Activated CD4-positive, CD25-positive, alpha-beta regulatory T cell treated with anti-CD3 and anti-CD28 coated beads, Interleukin-2, amount 50 U/mL, for 72 hours (primary cell): ENCODE results near the gene PPP1R13B.

Experiments used
- DNase-seq: peaks from one replicate; pipeline ENCODE4 v3.0.0; 2021

The PPP1R13B gene

GRCh38 chr14:103880348-103881267, 33.2 kb upstream of the PPP1R13B start:
- DNase-seq, result no peak

DNA sequence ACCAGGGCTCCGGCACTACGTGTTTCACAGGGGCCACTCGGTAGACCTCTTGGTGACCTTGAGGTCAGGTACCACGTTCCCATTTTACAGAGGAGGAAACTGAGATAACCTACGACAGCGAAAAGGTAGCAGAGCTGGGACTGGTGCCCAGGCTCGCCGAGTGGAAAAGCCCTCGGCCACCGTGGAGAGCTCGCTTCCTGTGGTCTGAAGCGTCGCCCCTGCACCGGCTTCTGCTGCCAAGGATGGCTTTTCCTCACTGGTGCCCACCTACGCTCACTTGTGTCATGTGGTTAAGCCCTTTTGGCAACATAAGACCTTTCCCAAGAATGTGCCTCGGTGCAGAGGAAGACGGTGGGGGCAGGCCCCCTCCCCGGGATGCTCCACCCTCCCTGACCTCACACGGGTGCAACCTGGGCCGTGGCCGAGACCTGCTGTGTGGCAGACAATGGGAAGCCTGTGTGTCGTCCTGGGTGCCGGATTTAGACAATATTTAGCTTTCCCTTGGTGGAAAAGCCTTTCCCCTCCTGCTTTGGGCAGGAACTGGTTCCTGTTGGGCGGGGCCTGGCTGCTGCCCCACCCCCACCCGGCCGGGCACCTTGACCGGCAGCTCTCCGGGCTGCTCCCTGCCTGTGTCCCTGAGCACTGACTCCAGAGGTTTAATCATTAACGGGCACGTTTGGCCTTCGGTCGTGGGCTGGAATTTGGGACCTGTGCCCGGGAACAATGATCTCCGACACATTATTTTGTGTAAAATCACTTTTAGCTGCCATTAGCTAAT, 32.4 kb upstream of the PPP1R13B start:
- DNase-seq, result no peak

- no peak for DNase-seq
Measured at GRCh38 chr14:103879118-103879569, 31.8 kb upstream of the PPP1R13B start.

GRCh38 chr14:103878180-103878579, 30.8 kb upstream of the PPP1R13B start:
- no peak for DNase-seq

DNA sequence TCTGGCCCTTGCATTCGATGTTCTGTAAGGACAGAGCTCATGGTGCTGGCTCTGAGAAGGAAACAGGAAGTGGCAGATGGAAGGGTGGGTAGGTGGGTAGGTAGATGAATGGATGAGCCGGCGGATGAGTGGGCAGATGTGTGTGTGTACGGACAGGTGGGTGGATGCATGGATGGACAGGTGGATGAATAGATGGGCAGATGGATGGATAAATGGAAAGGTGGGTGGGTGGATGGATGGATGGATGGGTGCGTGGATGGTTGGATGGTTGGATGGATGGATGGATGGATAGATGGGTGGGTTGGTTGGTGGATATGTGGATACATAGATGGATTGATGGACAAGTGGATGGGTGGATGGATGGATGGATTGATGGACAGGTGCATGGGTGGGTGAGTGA, 27.6 kb upstream of the PPP1R13B start:
- no peak for DNase-seq

DNA sequence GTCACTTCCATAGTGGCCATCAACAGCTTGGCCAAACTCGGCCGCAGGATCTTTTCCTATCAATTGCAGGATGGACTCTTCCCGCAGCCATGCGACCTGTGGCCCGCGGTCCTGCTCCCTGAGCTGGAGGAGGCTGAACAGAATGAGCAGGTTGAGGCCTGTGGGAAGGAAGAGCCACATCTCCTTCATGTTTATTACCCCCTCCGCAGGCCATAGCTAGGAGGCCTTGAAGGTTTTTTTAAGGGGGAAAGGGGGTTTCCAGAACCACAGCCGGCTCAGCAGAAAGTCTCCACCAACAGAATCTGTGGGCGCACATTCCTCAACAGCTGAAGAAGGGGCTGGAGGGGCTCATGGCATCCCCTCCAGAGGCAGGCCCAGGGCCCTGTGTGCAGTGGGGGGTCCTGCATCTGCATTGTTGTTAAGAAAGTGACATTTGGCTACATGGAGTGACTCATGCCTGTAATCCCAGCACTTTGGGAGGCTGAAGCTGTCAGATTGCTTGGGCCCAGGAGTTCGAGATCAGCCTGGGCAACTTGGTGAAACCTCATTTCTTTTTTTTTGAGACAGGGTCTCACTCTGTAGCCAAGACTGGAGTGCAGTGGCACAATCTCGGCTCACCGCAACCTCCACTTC, 25.2 kb upstream of the PPP1R13B start:
- DNase-seq, result no peak

- DNase-seq, result peak; percentile 82
Measured at GRCh38 chr14:103871596-103872480, 24.5 kb upstream of the PPP1R13B start.

GRCh38 chr14:103870891-103871595, 23.7 kb upstream of the PPP1R13B start:
- no peak for DNase-seq

GRCh38 chr14:103870144-103870876, 22.9 kb upstream of the PPP1R13B start:
- DNase-seq, result no peak

DNA sequence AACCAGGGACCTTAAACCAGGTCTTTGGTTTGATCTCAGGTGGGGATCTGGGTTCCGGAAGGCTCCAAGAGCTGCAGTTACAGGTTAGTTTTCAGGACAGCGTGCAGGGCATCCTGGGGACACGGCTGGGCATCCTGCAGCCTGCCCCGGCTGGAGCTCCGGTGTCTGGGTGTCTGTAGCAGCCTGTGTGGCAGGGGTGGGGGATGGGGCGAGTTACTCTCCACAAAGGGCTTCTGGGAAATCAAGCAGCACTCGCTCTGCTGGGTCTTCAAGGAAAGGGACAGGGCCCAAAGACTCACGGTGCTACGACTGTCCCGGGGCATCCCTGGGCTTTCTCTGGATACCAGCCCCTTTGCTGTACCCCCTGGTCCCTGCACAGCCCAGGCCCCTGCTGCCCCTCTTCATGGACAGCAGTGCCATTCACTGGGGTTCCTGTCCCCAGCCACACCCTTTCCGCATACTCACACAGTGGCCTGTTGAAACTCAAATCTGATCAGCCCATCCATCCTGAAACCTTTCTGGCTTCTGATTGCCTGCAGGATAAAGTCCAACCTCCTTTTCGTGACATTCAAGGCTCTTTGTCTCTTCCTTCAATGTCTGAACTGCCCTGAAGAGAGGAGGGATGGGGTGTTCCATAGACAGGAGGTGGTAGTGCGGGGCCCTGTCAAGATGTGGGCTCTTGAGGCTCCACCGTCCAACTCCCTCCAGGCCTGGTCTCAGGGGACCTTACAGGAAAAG, 22.2 kb upstream of the PPP1R13B start:
- no peak for DNase-seq

DNA sequence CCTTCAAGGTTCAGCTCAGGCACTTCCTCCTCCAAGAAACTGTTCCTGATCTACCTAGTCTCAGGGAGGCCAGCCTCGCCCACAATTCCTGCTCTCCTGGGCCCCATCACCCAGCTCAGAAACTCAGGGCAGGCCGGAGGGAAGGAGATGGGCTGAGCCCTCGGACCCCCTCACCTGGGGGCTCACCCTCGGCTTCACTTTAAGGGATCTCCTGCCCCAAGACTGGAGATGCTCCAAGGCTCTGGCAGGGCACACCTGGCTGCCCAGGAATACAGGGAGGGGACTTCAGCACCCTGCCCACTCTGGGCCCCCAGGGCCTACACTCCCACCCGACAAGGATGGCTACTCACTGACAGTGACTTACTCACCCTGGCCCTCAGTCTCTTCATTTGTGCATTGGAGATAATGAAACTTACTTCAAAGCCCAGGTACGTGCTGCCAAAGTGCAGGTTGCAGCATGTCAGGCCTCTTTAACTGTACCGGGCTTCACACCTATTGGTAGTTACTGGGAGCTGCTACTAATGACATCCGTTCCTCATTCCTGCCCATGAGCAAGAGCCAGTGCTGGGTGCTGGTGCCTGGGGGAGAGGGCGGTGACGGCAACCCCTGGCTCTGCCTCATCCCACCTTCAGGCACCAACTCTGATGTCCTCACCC, 21.0 kb upstream of the PPP1R13B start:
- DNase-seq, result no peak

- no peak for DNase-seq
Measured at GRCh38 chr14:103867523-103867953, 20.2 kb upstream of the PPP1R13B start.

DNA sequence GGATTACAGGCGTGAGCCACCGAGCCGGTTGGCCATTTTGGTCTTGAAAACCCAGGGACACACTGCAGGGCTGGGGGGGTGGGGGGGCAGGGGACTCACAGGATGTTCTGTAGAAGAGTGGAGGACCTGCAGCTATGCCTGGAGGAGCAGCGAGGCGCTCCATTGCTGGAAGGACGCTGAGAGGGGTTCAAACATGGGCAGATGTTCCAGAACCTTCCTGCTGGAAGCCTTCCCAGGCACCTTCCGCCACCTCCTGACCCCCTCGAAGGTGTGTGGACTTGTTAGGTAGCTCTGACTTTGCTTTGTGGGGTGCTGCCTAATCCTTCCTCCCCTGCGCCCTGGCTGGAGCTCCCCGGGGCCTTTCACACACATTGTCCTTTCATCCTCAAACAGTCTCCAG, 19.6 kb upstream of the PPP1R13B start:
- DNase-seq, result no peak

GRCh38 chr14:103863245-103863644, 15.9 kb upstream of the PPP1R13B start:
- no peak for DNase-seq

DNA sequence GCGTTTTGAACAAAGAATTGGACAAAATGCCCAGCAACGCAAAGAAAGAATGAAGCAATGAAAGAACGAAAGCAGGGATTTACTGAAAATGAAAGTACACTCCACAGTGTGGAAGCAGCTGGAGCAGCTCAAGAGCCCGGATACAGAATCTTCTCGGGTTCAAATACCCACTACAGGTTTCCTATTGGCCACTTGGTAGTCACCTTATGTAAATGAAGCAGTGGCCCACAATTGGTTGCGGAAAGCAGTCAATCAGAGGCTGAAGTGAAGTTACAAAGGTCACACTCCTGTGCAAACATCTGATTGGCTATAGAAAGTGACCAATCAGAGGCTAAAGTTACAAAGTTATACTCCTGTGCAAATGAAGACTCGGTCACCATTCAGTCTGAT, 15.0 kb upstream of the PPP1R13B start:
- no peak for DNase-seq

GRCh38 chr14:103861413-103862392, 14.3 kb upstream of the PPP1R13B start:
- DNase-seq, result no peak

- no peak for DNase-seq
Measured at GRCh38 chr14:103859416-103860202, 12.2 kb upstream of the PPP1R13B start.
